HFFc6 (cell line): Measurements from ENCODE around the gene RASGRP2. TPM values are rescaled to one million over a fixed set of nuclear protein-coding genes. Genes with fewer than 3 reads are reported as not detected.

Experiments
- DNase-seq: peaks from one replicate; pipeline ENCODE4 v3.0.0-alpha.2; 2018
- H3K27ac Mint-ChIP-seq: 2 replicates; pipeline ENCODE4 v1.8.0; 2020; ENCODE audit warnings: mild to moderate bottlenecking, mixed read lengths
- H3K27me3 Mint-ChIP-seq: 2 replicates; pipeline ENCODE4 v1.8.0; 2021; ENCODE audit warnings: mild to moderate bottlenecking, moderate library complexity, mixed read lengths; ENCODE audit not compliant: insufficient read depth
- H3K36me3 Mint-ChIP-seq: 2 replicates; pipeline ENCODE4 v1.8.0; 2021; ENCODE audit warnings: low read depth, mixed read lengths
- H3K4me1 Mint-ChIP-seq: 2 replicates; pipeline ENCODE4 v1.8.0; 2020; ENCODE audit warnings: low read depth, mixed read lengths
- H3K4me3 Mint-ChIP-seq: 2 replicates; pipeline ENCODE4 v1.8.0; 2020; ENCODE audit warnings: mild to moderate bottlenecking, moderate library complexity, mixed read lengths
- H3K9me3 Mint-ChIP-seq: 2 replicates; pipeline ENCODE4 v1.8.0; 2020; ENCODE audit warnings: mild to moderate bottlenecking, mixed read lengths
- total RNA-seq, 6 experiments: library from RNA; stranded (reverse); fragmentation: NEBNext Ultra II Directional; extraction: Animal tissue kit (Norgen Biotek cat#: 25700); gene quantifications; 2 replicates in 1 of 6; 3 replicates in 5 of 6; pipeline ENCODE4 v1.2.3, GENCODE V29; 2021
- TF ChIP-seq, protein P1 (sequence below): fragments of 200-600 bp; sonication (generic); IDR thresholded peaks from 2 replicates; pipeline ENCODE4 v1.5.0; 2021; ENCODE audit warnings: antibody characterized with exemption, mild to moderate bottlenecking

Gene RASGRP2
- total RNA-seq, 6 experiments from 2014 or later: 0.43 to 0.68 (median 0.48) TPM; not detected in 2

DNA sequence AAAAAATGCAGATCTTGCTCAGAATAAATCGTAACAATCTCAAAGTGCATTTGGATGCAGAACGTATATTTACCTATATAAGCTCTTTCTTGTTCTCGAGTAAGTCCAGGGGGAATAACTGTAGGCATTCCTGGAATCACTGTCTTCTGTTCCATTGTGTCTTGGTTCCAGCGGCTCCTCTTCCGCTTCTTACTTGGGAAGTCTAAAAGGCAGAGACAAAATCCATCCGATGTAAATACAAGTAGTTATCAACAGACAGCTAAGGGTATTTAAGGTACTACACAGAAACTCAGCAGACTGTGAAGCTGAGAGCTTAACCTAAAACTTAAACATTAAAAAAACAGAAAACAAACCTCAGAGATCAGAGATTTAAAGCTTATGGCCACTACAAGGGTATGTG is 32.5 kb upstream of the RASGRP2 start:
- H3K27me3 Mint-ChIP-seq: peaks cover 8% of the 10 kb centered on the region
- H3K9me3 Mint-ChIP-seq: no peaks in the 10 kb centered on the region
- TF ChIP-seq, protein P1, sequence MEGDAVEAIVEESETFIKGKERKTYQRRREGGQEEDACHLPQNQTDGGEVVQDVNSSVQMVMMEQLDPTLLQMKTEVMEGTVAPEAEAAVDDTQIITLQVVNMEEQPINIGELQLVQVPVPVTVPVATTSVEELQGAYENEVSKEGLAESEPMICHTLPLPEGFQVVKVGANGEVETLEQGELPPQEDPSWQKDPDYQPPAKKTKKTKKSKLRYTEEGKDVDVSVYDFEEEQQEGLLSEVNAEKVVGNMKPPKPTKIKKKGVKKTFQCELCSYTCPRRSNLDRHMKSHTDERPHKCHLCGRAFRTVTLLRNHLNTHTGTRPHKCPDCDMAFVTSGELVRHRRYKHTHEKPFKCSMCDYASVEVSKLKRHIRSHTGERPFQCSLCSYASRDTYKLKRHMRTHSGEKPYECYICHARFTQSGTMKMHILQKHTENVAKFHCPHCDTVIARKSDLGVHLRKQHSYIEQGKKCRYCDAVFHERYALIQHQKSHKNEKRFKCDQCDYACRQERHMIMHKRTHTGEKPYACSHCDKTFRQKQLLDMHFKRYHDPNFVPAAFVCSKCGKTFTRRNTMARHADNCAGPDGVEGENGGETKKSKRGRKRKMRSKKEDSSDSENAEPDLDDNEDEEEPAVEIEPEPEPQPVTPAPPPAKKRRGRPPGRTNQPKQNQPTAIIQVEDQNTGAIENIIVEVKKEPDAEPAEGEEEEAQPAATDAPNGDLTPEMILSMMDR: no peak
- peak overlapping the region; percentile 99 for H3K4me3 Mint-ChIP-seq
- no peak for DNase-seq
- peaks cover 55% of the 10 kb centered on the region for H3K36me3 Mint-ChIP-seq
- peak overlapping the region; percentile 86; the same call in 1 of the 2 replicates for H3K27ac Mint-ChIP-seq
- H3K4me1 Mint-ChIP-seq: peaks cover 46% of the 10 kb centered on the region

DNA sequence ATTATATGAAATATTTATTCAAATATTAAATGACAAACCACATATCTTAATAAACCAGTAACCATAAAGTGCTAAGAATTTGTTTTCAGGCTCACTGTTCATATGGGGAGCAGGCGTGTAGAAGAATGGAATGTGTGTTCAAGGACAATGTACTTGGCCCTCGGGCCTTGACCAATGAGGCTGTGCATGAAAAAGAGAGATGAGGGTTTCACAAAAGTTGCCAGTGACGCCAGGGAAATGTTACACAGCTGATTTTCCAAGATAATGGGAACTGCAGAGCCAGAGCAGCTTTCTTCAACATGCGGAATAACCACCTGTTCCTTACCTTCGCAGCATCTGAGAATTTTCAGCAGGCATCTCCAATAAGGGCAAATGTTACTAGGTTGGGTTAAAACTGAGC is 30.2 kb upstream of the RASGRP2 start:
- H3K36me3 Mint-ChIP-seq: peaks cover 75% of the 10 kb centered on the region
- H3K4me3 Mint-ChIP-seq: no peak overlapping the region
- H3K4me1 Mint-ChIP-seq: peaks cover 37% of the 10 kb centered on the region
- DNase-seq: no peak
- no peak overlapping the region for H3K27ac Mint-ChIP-seq
- no peaks in the 10 kb centered on the region for H3K9me3 Mint-ChIP-seq
- peaks cover 10% of the 10 kb centered on the region for H3K27me3 Mint-ChIP-seq
- TF ChIP-seq, protein P1: no peak

DNA sequence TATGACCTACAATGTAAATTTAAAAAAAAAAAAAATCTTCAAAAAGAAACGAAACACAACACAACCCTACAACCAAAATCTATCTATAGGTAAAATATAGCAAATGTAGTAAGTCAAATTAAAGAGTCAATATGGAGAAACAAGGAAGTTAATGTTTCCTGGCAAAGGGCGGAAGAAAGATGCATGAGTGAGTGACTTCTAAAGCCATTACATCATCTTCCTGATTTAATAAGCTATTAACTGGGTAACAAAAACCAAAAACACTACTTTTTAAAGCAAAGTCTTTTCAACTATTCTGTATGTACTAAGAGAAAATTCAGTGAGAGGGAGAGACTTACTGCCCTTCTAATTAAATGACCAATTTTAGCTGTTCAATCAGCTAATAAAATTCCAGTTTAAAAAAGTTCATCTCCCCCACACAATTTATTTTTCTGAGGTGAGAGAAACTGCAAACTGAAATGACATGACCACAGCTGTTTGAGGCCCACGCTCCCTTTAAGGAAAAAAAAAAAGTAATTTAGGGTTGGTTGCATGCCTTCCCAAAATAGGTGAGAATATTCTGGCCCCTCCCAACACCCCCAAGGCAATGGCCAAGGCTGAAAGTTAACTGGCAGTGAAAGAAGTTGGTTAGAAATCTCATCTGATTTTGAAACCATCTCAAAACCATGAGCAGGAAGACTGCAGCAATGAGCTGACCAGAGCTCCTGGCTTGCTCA is 28.5 kb upstream of the RASGRP2 start:
- TF ChIP-seq, protein P1: no peak
- Mint-ChIP-seq H3K27ac (no peak overlapping the region), H3K4me1 (peaks cover 35% of the 10 kb centered on the region), H3K9me3 (no peaks in the 10 kb centered on the region), H3K27me3 (peaks cover 5% of the 10 kb centered on the region), H3K36me3 (peaks cover 88% of the 10 kb centered on the region), H3K4me3 (no peak overlapping the region)
- DNase-seq: no peak

DNA sequence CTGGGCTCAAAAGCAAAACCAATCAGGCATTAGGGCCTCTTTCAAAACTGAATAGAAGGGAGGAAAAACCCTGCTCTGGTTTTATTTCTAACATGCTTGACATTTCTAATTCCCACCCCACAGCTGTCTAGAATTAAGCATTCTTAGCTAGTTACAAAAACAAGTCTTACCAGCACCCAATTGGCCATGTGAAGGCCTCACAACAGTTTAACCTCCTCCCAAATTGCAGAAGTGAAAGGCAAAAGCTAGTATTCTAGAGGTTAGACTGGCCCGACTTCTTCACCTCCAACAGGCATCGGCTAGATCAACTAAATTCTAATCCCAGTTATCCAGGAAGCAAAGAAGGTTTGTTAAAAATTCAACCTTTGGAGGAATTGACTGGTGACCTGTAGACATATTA is 27.9 kb upstream of the RASGRP2 start:
- no peak overlapping the region for H3K27ac Mint-ChIP-seq
- TF ChIP-seq, protein P1: no peak
- peaks cover 4% of the 10 kb centered on the region for H3K27me3 Mint-ChIP-seq
- no peak for DNase-seq
- H3K36me3 Mint-ChIP-seq: peaks cover 82% of the 10 kb centered on the region
- peaks cover 30% of the 10 kb centered on the region for H3K4me1 Mint-ChIP-seq
- no peak overlapping the region for H3K4me3 Mint-ChIP-seq
- H3K9me3 Mint-ChIP-seq: no peaks in the 10 kb centered on the region

DNA sequence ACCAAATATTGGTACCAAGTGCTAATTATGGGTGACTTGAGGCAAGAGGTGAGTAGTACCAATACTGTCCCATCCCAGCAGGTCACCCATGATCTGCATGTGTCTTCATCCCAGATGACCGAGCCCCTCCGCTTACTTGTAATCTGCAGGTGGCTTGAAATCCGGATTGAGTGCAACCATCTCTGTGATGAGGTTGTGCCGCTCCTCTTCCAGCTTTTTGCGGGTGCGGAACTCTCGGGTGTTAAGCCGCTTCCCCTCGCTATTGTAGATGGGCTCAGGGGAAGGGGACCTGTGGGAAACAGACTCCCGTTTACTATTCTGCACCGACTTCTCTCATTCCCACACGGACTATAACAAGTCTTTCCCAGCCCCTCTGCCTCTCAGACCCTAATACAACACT is 26.2 kb upstream of the RASGRP2 start:
- H3K27ac Mint-ChIP-seq: peak overlapping the region; percentile 26; the same call in 1 of the 2 replicates
- peaks cover 15% of the 10 kb centered on the region for H3K4me1 Mint-ChIP-seq
- no peak overlapping the region for H3K4me3 Mint-ChIP-seq
- no peaks in the 10 kb centered on the region for H3K9me3 Mint-ChIP-seq
- DNase-seq: no peak
- H3K27me3 Mint-ChIP-seq: peaks cover 7% of the 10 kb centered on the region
- H3K36me3 Mint-ChIP-seq: peaks cover 74% of the 10 kb centered on the region
- TF ChIP-seq, protein P1: no peak
